HepG2 (cell line): ENCODE data around the gene PLPP3. TPM values are rescaled to one million over a fixed set of nuclear protein-coding genes. Genes with fewer than 3 reads are reported as not detected.

Experiments used
- AKAP8 ChIP-seq: sonication (generic); formaldehyde crosslinking; IDR thresholded peaks from 2 replicates; pipeline ENCODE4 v1.5.1; 2020; ENCODE audit warnings: mild to moderate bottlenecking, missing genetic modification reagents
- ARID2 ChIP-seq: sonication (generic); formaldehyde crosslinking; IDR thresholded peaks from 2 replicates; pipeline ENCODE4 v1.8.1; 2022; ENCODE audit warnings: mild to moderate bottlenecking, missing genetic modification reagents, borderline replicate concordance
- DMAP1 ChIP-seq: IDR thresholded peaks from 2 replicates; pipeline ENCODE4 v1.6.1; 2016
- FOXO1 ChIP-seq: sonication (generic); formaldehyde crosslinking; IDR thresholded peaks from 2 replicates; pipeline ENCODE4 v1.4.0; 2020; ENCODE audit warnings: missing genetic modification reagents
- FOXO4 ChIP-seq: sonication (generic); formaldehyde crosslinking; conservative IDR thresholded peaks from 2 replicates; pipeline ENCODE4 v1.8.1; 2023; ENCODE audit warnings: missing genetic modification reagents
- FUBP1 ChIP-seq: sonication (generic); formaldehyde crosslinking; IDR thresholded peaks from 2 replicates; pipeline ENCODE4 v1.5.1; 2020; ENCODE audit warnings: missing genetic modification reagents, mild to moderate bottlenecking, borderline replicate concordance
- GATAD2A ChIP-seq: IDR thresholded peaks from 2 replicates; pipeline ENCODE4 v1.6.1; 2016
- GMEB2 ChIP-seq: IDR thresholded peaks from 2 replicates; pipeline ENCODE4 v1.6.1; 2016; ENCODE audit warnings: missing biosample characterization, missing genetic modification reagents, low read depth
- HNRNPH1 ChIP-seq: fragments of 200-400 bp; formaldehyde crosslinking; optimal IDR thresholded peaks from 2 replicates; pipeline ENCODE3; 2017; ENCODE audit warnings: mild to moderate bottlenecking, low read depth, low read length
- MAFG ChIP-seq: sonication (generic); formaldehyde crosslinking; IDR thresholded peaks from 2 replicates; pipeline ENCODE4 v1.5.1; 2020; ENCODE audit warnings: mild to moderate bottlenecking, missing genetic modification reagents
- NFE2 ChIP-seq: sonication (generic); formaldehyde crosslinking; IDR thresholded peaks from 2 replicates; pipeline ENCODE4 v1.4.0; 2020; ENCODE audit warnings: missing genetic modification reagents
- NFRKB ChIP-seq: fragments of 450-650 bp; IDR thresholded peaks from 2 replicates; pipeline ENCODE4 v1.6.1; 2017
- SCMH1 ChIP-seq: sonication (generic); formaldehyde crosslinking; IDR thresholded peaks from 2 replicates; pipeline ENCODE4 v1.9.0; 2021; ENCODE audit warnings: missing genetic modification reagents, mild to moderate bottlenecking, borderline replicate concordance
- SIX4 ChIP-seq: sonication (generic); formaldehyde crosslinking; IDR thresholded peaks from 2 replicates; pipeline ENCODE4 v1.4.0; 2020; ENCODE audit warnings: missing genetic modification reagents
- TBX3 ChIP-seq: fragments of 450-650 bp; IDR thresholded peaks from 2 replicates; pipeline ENCODE4 v1.6.1; 2017; ENCODE audit warnings: antibody characterized with exemption, mild to moderate bottlenecking, inconsistent platforms, borderline replicate concordance
- ZBTB39 ChIP-seq: sonication (generic); formaldehyde crosslinking; IDR thresholded peaks from 2 replicates; pipeline ENCODE4 v1.5.0; 2020; ENCODE audit warnings: missing genetic modification reagents
- ZNF260 ChIP-seq: sonication (generic); formaldehyde crosslinking; IDR thresholded peaks from 2 replicates; pipeline ENCODE4 v1.4.0; 2020; ENCODE audit warnings: missing genetic modification reagents, low read depth, mild to moderate bottlenecking, borderline replicate concordance
- ZNF3 ChIP-seq: IDR thresholded peaks from 2 replicates; pipeline ENCODE4 v1.7.0; 2017; ENCODE audit warnings: inconsistent platforms
- ZNF556 ChIP-seq: sonication (generic); formaldehyde crosslinking; IDR thresholded peaks from 2 replicates; pipeline ENCODE4 v1.4.0; 2020; ENCODE audit warnings: mild to moderate bottlenecking, missing genetic modification reagents, borderline replicate concordance
- ZNF607 ChIP-seq: sonication (generic); formaldehyde crosslinking; IDR thresholded peaks from 2 replicates; pipeline ENCODE4 v1.5.1; 2020; ENCODE audit warnings: missing genetic modification reagents, mild to moderate bottlenecking, borderline replicate concordance
- ZNF746 ChIP-seq: sonication (generic); formaldehyde crosslinking; IDR thresholded peaks from 2 replicates; pipeline ENCODE4 v1.8.0; 2022; ENCODE audit warnings: mild to moderate bottlenecking, missing genetic modification reagents
- ZNF816 ChIP-seq: sonication (generic); formaldehyde crosslinking; IDR thresholded peaks from 2 replicates; pipeline ENCODE4 v1.8.0; 2022; ENCODE audit warnings: missing genetic modification reagents, mild to moderate bottlenecking, borderline replicate concordance
- ZSCAN9 ChIP-seq: IDR thresholded peaks from 2 replicates; pipeline ENCODE4 v1.6.1; 2016; ENCODE audit warnings: borderline replicate concordance
- polyA plus RNA-seq, 8 experiments: library from polyadenylated mRNA; depleted of rRNA in 3 of 8; stranded (reverse) in 7 of 8; unstranded in 1 of 8; fragments of >200 nt; fragmentation: Illumina TruSeq in 4 of 8; extraction: Trizol in 4 of 8; gene quantifications; 2 replicates each; pipeline versions ENCODE4 v1.2.1 to v1.2.3, GENCODE V29; 2011 to 2016; ENCODE audit warnings: low read depth in 4 of 8, missing spikeins in 1 of 8, mixed read lengths in 1 of 8; ENCODE audit not compliant: insufficient read depth in 1 of 8
- total RNA-seq, 5 experiments: library from RNA; depleted of rRNA; stranded (reverse); fragments of >200 nt; fragmentation: Illumina TruSeq; extraction: Trizol; gene quantifications; 2 replicates each; pipeline ENCODE4 v1.2.3, GENCODE V29; 2016; ENCODE audit warnings: low read depth in 1 of 5

The PLPP3 gene
- total and polyA plus RNA-seq, 2 of the 13 experiments (the other 11 are each of a cell fraction or from before 2014, with no cell fraction given) = 49.7 to 65.8 TPM

- TF ChIP-seq FOXO4 (CRISPR knock-in tag) (0 out of 2 replicates have a peak, but pooled peaks have one; percentile 31), ZBTB39 (CRISPR knock-in tag) (no peak), FOXO1 (CRISPR knock-in tag) (no peak), ZNF607 (CRISPR knock-in tag) (0 out of 2 replicates have a peak, but pooled peaks have one; percentile 30), FUBP1 (no peak), GATAD2A (CRISPR knock-in tag) (no peak), AKAP8 (CRISPR knock-in tag) (no peak), NFE2 (CRISPR knock-in tag) (no peak), GMEB2 (CRISPR knock-in tag) (no peak), ZSCAN9 (CRISPR knock-in tag) (no peak), NFRKB (no peak), ZNF260 (CRISPR knock-in tag) (no peak), SCMH1 (no peak), HNRNPH1 (no peak), ZNF3 (CRISPR knock-in tag) (no peak), TBX3 (no peak), MAFG (CRISPR knock-in tag) (no peak), ZNF816 (CRISPR knock-in tag) (peak; percentile 75; the same call in 1 of the 2 replicates), SIX4 (CRISPR knock-in tag) (no peak), ZNF746 (CRISPR knock-in tag) (no peak), DMAP1 (no peak), ARID2 (CRISPR knock-in tag) (no peak), ZNF556 (CRISPR knock-in tag) (no peak)
Observed at GRCh38 chr1:56578138-56578962, 1.0 kb downstream of the PLPP3 start (continued).
